GM19239 (cell line): Measurements from ENCODE around the gene VLDLR.
"Not testable (repeated sequence)": the region's sequence is repeated elsewhere in the genome, so short reads cannot be mapped to it uniquely, and the experiment has no call there.

Source experiments
- DNase-seq: peaks from one replicate; pipeline ENCODE4 v3.0.0; 2011; ENCODE audit warnings: low spot score; ENCODE audit not compliant: insufficient read length
- FAIRE-seq: peaks from 2 replicates; lab custom pipeline; 2011; peaks lifted over from hg19 to GRCh38; lab: Jason Lieb, UNC

Gene VLDLR

DNA sequence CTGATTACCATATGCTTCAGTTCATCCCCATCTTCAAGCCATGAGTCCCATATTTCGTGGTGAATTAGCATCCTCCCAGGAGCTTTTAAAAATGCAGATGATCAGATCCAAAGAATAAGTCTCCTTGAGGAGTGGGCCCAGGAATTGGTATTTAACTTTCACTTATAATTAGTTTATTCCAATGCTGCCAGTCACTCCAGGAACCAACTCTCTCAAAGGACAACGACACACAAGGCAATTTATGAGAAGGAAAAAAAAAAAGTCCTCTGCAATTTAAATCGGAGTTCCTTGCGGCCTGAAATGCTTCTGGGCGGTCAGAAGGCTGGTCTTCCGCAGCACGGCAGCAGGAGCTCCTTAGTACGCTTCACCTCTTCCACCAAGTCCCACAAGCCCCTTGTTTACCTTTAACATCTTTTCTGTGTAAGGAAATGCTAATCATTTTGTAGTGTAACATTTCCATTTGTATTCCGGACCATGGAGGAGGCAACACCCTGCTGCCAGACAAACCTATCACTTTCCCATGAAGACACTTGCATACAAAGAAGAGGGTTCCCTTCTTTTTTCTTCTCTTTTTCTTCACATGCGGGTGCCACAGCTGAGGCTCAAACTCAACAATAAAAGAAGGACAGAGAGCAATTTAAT is 79.4 kb downstream of the VLDLR start:
- FAIRE-seq (no peak), DNase-seq (no peak)

DNA sequence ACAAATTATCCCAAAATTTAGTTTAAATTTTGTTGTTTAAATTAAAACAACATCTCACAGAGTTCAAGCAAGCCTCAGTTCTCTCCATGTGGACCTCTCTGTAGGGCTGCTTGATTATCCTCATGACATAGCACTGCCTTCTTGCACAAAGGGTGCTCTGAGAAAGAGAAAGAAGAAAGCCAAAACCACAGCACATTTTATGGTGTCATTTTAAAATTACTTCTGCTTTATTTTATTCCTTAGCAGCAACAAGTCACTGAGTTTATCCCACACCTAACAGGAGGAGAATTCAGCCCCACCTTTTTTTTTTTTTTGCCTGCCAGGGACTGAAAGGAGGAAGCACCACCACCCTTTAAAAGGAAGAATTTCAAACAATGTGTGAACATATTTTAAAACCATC is 82.9 kb downstream of the VLDLR start:
- no peak for DNase-seq

DNA sequence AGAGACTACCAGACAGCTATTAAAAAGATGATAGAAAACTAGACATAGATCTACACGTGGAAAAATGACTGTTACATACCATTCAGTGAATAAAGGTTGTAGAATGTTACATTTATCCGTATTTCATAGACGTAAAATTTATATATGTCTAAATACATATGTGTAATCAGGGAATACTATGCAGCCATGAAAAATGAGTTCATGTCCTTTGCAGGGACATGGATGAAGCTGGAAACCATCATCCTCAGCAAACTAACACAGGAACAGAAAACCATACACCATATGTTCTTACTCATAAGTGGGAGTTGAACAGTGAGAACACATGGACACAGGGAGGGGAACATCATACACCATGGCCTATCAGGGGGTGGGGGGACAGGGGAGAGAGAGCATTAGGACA is 85.7 kb downstream of the VLDLR start:
- not testable (repeated sequence) for DNase-seq, FAIRE-seq

More for the DNA sequence above, 82.9 kb downstream of the VLDLR start:
- no peak for FAIRE-seq
